Hepatocyte (in vitro differentiated cells): Measurements from ENCODE around the gene AHCY.

Experiments
- EZH2 ChIP-seq: fragments of 200-600 bp; sonication (generic); IDR thresholded peaks from 2 replicates; pipeline ENCODE4 v1.6.1; 2016; ENCODE audit warnings: antibody characterized with exemption, mild to moderate bottlenecking, borderline replicate concordance
- EZH2phosphoT487 ChIP-seq: fragments of 200-600 bp; sonication (generic); IDR thresholded peaks from one replicate; pipeline ENCODE4 v1.6.1; 2018; ENCODE audit warnings: antibody characterized with exemption, mild to moderate bottlenecking, low read depth, moderate library complexity; ENCODE audit not compliant: unreplicated experiment, severe bottlenecking
- TF ChIP-seq, protein P1 (sequence below): fragments of 200-600 bp; sonication (generic); IDR thresholded peaks from 2 replicates; pipeline ENCODE4 v1.5.1; 2016; ENCODE audit warnings: antibody characterized with exemption, mild to moderate bottlenecking; ENCODE audit not compliant: poor library complexity

- no peak for TF ChIP-seq EZH2
- TF ChIP-seq, protein P1, sequence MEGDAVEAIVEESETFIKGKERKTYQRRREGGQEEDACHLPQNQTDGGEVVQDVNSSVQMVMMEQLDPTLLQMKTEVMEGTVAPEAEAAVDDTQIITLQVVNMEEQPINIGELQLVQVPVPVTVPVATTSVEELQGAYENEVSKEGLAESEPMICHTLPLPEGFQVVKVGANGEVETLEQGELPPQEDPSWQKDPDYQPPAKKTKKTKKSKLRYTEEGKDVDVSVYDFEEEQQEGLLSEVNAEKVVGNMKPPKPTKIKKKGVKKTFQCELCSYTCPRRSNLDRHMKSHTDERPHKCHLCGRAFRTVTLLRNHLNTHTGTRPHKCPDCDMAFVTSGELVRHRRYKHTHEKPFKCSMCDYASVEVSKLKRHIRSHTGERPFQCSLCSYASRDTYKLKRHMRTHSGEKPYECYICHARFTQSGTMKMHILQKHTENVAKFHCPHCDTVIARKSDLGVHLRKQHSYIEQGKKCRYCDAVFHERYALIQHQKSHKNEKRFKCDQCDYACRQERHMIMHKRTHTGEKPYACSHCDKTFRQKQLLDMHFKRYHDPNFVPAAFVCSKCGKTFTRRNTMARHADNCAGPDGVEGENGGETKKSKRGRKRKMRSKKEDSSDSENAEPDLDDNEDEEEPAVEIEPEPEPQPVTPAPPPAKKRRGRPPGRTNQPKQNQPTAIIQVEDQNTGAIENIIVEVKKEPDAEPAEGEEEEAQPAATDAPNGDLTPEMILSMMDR: no peak
- TF ChIP-seq EZH2phosphoT487: no peak
These were observed 70.6 kb downstream of the AHCY start for GRCh38 chr20:34232494-34233087.
